GM21423 (cell line): ENCODE measurements around the gene CX3CL1.
"Not testable (repeated sequence)": the region's sequence is repeated elsewhere in the genome, so short reads cannot be mapped to it uniquely, and the experiment has no call there.

ENCODE experiments used
- ATAC-seq: cut with Tn5 transposase; IDR thresholded peaks from one replicate; pipeline ENCODE4 v1.9.1; 2021; ENCODE audit warnings: mild to moderate bottlenecking, moderate library complexity; ENCODE audit not compliant: unreplicated experiment

The CX3CL1 gene

GRCh38 chr16:57381791-57382534 lies 9.7 kb downstream of the CX3CL1 start:
- ATAC-seq: no peak

- no peak for ATAC-seq
Observed at GRCh38 chr16:57382535-57383275, 10.4 kb downstream of the CX3CL1 start.

- no peak for ATAC-seq
Observed at GRCh38 chr16:57383276-57384247, 11.3 kb downstream of the CX3CL1 start.

DNA sequence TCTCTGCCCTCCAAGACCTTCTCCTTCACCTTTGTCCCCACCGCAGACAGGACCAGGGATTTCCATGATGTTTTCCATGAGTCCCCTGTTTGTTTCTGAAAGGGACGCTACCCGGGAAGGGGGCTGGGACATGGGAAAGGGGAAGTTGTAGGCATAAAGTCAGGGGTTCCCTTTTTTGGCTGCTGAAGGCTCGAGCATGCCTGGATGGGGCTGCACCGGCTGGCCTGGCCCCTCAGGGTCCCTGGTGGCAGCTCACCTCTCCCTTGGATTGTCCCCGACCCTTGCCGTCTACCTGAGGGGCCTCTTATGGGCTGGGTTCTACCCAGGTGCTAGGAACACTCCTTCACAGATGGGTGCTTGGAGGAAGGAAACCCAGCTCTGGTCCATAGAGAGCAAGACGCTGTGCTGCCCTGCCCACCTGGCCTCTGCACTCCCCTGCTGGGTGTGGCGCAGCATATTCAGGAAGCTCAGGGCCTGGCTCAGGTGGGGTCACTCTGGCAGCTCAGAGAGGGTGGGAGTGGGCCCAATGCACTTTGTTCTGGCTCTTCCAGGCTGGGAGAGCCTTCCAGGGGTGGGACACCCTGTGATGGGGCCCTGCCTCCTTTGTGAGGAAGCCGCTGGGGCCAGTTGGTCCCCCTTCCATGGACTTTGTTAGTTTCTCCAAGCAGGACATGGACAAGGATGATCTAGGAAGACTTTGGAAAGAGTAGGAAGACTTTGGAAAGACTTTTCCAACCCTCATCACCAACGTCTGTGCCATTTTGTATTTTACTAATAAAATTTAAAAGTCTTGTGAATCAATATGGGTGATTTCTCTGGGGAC lies 12.2 kb downstream of the CX3CL1 start:
- no peak for ATAC-seq

DNA sequence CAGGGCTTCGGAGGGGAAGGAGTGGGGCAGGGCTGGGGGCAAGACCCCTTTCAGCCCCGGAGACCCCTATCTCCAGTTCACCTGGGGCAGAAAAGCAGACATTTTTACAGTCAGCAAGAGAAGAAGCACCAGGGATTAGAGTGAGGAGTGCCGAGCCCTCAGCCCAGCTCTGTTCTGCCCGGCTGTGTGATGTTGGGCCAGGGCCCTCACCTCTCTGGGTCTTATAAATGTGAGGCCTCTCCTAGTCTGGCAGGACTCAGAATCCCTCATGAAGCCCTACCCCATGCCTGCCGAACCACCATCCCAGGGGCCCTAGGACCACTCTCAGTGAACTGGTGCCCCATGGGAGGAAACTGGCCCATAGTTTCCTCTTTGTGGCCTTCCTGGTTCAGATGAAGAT lies 12.8 kb downstream of the CX3CL1 start:
- ATAC-seq: no peak

GRCh38 chr16:57386381-57386951 lies 14.2 kb downstream of the CX3CL1 start:
- no peak for ATAC-seq

DNA sequence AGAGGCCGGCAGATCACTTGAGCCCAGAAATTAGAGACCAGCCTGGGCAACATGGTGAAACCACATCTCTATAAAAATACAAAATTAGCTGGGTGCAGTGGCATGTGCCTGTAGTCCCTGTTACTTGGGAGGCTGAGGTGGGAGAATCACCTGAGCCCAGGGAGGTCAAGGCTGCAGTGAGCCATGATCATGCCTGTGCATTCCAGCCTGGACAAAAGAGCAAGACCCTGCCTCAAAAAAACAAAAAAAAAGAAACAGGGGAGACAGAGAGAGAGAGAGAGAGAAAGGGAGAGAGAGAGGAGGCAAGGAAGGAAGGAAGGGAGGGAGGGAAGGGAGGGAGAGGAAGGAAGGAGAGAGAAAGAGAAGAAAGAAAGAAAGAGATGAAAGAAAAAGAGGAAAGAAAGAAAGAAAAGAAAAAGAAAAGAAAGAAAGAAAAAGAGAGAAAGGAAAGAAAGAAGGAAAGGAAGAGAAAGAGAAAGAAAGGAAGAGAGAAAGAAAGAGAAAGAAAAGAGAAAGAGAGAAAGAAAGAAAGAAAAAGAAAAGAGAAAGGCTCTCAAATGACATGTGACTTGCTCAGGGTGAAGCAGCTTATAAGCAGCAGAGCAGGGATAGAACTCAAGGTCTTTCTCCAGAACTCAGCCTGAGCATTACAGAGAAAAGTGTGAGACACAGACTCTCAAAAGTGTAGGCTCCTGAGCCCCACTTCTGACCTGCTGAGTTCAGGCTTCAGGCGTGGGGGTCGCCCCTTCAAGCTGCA lies 15.5 kb downstream of the CX3CL1 start:
- no peak for ATAC-seq

GRCh38 chr16:57388359-57389086 lies 16.2 kb downstream of the CX3CL1 start:
- no peak for ATAC-seq

DNA sequence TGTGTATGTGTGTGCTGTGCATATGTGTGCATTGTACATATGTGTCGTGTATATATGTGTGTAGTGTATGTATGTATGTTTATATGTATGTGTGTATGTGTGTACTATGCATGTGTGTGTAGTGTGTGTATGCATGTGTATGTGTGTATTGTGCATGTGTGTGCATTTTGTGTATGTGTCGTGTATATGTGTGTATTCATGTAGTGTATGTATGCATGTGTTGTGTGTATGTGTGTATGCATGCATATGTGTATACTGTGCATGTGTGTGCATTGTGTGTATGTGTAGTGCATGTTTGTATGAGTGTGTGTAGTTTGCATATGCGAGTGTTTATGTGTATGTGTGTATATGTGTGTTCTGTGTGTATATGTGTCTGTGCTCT lies 16.8 kb downstream of the CX3CL1 start:
- no peak for ATAC-seq

GRCh38 chr16:57390636-57391295 lies 18.5 kb downstream of the CX3CL1 start:
- ATAC-seq: no peak

DNA sequence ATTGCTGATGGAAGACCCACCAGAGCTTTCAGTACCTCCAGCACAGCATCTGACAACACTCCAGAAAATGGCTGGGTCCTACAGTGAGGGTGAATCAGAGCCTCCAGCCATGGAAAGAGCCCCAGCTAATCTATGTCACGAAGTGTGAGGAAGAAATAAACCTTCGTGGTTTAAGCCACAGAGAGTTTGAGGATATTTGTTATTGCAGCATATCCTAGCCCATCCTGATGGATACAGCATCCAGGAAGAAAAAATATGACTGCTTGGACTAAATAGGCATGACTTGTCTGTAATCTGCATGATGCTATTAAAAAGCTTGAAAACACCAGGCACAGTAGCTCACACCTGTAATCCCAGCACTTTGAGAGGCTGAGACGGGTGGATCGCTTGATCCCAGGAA lies 19.0 kb downstream of the CX3CL1 start:
- ATAC-seq: no peak

- no peak for ATAC-seq
Observed at GRCh38 chr16:57391708-57392107, 19.4 kb downstream of the CX3CL1 start.

- no peak for ATAC-seq
Observed at GRCh38 chr16:57392694-57393093, 20.4 kb downstream of the CX3CL1 start.

DNA sequence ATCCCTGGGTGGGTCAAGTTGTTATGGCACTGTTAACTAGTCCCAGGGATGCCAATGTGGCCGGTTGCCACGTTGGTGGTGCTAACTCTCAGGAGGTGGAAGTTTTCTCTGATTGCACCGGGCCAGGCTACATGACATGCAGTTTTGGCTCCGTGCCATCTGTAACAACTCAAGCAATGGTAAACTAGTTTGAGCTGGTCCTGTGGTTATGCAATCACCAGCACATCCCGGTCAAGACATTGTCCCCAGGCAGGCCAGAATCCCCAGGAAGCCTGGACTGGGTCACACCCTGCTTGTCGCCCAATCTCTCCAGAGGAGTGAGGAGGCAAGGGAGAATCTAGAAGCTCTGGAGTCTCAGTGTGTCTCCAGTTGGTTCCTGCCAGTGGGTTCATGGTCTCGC lies 22.2 kb downstream of the CX3CL1 start:
- ATAC-seq: no peak

DNA sequence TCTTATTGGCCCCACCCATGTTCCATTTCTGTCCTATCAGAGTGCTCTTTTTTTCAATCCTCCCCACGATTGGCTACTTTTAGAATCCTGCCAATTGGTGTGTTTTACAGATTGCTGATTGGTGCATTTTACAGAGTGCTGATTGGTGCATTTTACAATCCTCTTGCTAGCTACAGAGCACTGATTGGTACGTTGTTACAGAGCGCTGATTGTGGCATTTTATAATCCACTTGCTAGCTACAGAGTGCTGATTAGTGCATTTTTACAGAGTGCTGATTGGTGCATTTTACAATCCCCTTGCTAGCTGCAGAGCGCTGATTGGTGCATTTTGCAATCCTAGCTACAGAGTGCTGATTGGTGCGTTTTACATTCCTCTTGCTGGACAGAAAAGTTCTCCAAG lies 22.7 kb downstream of the CX3CL1 start:
- ATAC-seq: no peak

DNA sequence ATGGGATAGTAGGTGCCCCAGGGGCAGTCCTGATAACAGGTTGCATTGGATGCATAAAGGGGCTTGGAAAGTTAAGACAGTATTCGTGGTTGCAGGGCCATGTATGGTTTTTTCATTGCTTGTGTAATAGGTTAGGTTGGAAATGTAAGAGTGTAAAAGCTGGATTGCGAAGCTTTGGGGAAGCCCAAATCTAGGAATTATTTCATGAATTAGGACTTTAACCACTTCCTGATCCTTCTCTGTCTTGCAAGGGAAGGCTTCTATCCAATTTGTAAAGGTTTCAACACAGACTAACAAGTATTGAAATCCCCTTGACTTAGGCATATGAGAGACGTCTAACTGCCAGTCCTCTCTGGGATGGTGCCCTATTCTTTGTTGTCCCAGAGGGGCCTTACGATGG lies 24.5 kb downstream of the CX3CL1 start:
- ATAC-seq: no peak

DNA sequence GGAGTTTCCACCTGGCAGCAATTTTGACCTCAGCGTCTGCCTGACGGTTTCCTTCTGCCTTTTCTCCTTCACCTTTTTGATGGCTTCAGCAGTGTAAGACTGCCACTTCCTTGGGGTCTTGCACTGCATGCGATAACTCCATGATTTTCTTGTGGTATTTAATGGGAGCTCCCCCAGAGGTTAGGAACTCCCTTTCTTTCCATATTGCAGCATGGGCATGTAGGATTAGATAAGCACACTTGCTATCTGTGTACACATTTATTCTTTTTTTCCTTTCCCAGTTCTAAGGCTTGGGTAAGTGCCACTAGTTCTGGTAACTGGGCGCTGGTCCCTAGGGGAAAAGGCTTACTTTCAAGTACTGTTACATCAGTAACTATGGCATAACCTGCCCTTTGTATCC lies 25.2 kb downstream of the CX3CL1 start:
- not testable (repeated sequence) for ATAC-seq

DNA sequence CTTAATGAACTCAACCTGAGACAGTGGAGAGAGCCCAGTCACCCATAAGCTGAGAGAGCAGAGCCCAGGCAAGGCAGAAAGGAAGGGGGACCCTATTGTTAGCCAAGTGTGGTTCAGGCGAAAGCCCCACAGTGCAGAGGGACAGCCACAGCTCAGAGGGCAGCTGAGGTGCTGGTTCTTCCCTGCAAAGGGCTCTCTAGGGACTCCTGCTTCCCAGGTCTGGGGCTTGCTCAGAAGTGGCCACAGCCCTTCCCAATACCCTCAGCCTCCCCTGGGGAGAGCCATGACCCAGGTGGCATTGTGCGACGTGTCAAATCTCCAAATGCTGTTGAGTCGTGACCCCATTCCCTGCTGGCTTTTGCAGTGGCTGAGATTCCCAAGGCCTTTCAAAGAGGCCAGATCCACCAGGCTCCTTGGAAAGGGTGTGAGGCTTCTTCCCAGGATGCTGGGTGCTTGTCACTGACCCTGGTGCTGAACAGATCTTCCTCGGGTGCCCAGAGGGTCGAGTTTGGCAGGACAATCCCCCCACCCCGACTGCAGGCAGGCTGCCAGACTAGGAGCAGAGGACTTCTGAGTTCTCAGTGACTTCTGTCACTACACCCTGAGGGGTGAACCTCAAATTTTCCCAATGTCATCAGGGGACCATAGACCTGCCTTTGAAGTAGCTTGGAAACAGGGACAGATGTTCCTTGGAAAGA lies 29.8 kb downstream of the CX3CL1 start:
- ATAC-seq: no peak
